Measurements from ENCODE around the gene PLK3. TPM values are rescaled to one million over a fixed set of nuclear protein-coding genes. Genes with fewer than 3 reads are reported as not detected.
A peak's percentile ranks its signal among the peaks of the same experiment; 100 is the strongest.

The PLK3 gene
- total RNA-seq, 2 donors from 2014 or later = 3.3 to 9.0 TPM

- peaks cover 23% of the 10 kb centered on the region for H3K27me3 Mint-ChIP-seq (ENCODE audit: insufficient read depth)
- no peaks in the 10 kb centered on the region for H3K4me1 Mint-ChIP-seq
- Histone ChIP-seq H3K36me3 (ENCODE audit: control insufficient read depth, insufficient read depth, low read length) (no peaks in the 10 kb centered on the region), H3K4me1 (ENCODE audit: control insufficient read depth, insufficient read depth, low read length) (no peaks in the 10 kb centered on the region), H3K9me3 (ENCODE audit: control insufficient read depth, low read length) (no peaks in the 10 kb centered on the region), H3K9ac (ENCODE audit: extremely low read depth, low read length, poor library complexity, severe bottlenecking) (peak overlapping the region; percentile 35), H3K27me3 (ENCODE audit: control insufficient read depth, insufficient read depth, low read length, poor library complexity, severe bottlenecking) (peaks cover 7% of the 10 kb centered on the region), H3K27ac (ENCODE audit: low read depth, low read length) (no peak overlapping the region), H3K4me3 (ENCODE audit: low read length) (peak overlapping the region; percentile 82)
- H3K36me3 Mint-ChIP-seq (ENCODE audit: low read depth) = peaks cover 4% of the 10 kb centered on the region
- 72 to 73% methylated on average over 12 to 16 of the region's 16 CpGs for WGBS, 2 experiments (ENCODE audit: insufficient coverage in 1 of 2, insufficient read length in 1 of 2)
- DNase-seq = no peak
- no peak for TF ChIP-seq CTCF (conservative IDR thresholded peaks at IDR 0.05)
- no peak overlapping the region for H3K27ac Mint-ChIP-seq
- no peaks in the 10 kb centered on the region for H3K9me3 Mint-ChIP-seq
- peak overlapping the region; percentile 68 for H3K4me3 Mint-ChIP-seq
These were observed 42.3 kb downstream of the PLK3 start for GRCh38 chr1:44842486-44842861.

- peak; percentile 94 for DNase-seq
- Histone ChIP-seq H3K27me3 (ENCODE audit: control insufficient read depth, insufficient read depth, low read length, poor library complexity, severe bottlenecking) (peaks cover 7% of the 10 kb centered on the region), H3K9me3 (ENCODE audit: control insufficient read depth, low read length) (no peaks in the 10 kb centered on the region), H3K36me3 (ENCODE audit: control insufficient read depth, insufficient read depth, low read length) (no peaks in the 10 kb centered on the region), H3K27ac (ENCODE audit: low read depth, low read length) (no peak within 1 kb of the TSS), H3K9ac (ENCODE audit: extremely low read depth, low read length, poor library complexity, severe bottlenecking) (peak within 1 kb of the TSS; percentile 35), H3K4me3 (ENCODE audit: low read length) (peak within 1 kb of the TSS; percentile 82), H3K4me1 (ENCODE audit: control insufficient read depth, insufficient read depth, low read length) (no peaks in the 10 kb centered on the region)
- Mint-ChIP-seq H3K4me3 (peak within 1 kb of the TSS; percentile 68), H3K9me3 (no peaks in the 10 kb centered on the region), H3K27ac (no peak within 1 kb of the TSS), H3K36me3 (ENCODE audit: low read depth) (peaks cover 4% of the 10 kb centered on the region), H3K4me1 (no peaks in the 10 kb centered on the region), H3K27me3 (ENCODE audit: insufficient read depth) (peaks cover 23% of the 10 kb centered on the region)
- no peak for TF ChIP-seq CTCF (conservative IDR thresholded peaks at IDR 0.05)
- 3 to 4% methylated on average over 11 to 72 of the region's 72 CpGs for WGBS, 2 experiments (ENCODE audit: insufficient coverage in 1 of 2, insufficient read length in 1 of 2)
These were observed 42.9 kb downstream of the PLK3 start, which contains the start of gene PTCH2 for GRCh38 chr1:44842862-44843655. Gene PTCH2, minus strand, starts transcription at chr1:44843253. Its CDS starts 321 bp downstream, at chr1:44842932.

GRCh38 chr1:44846985-44847384, 46.8 kb downstream of the PLK3 start:
- no peak for TF ChIP-seq CTCF (conservative IDR thresholded peaks at IDR 0.05)
- no peak overlapping the region for H3K4me3 Mint-ChIP-seq
- H3K27ac Mint-ChIP-seq = no peak overlapping the region
- WGBS, 2 experiments (ENCODE audit: insufficient coverage in 1 of 2, insufficient read length in 1 of 2) = 60 to 100% methylated on average over 1 of the region's 1 CpG
- H3K27me3 Mint-ChIP-seq (ENCODE audit: insufficient read depth) = peaks cover 13% of the 10 kb centered on the region
- Histone ChIP-seq H3K4me1 (ENCODE audit: control insufficient read depth, insufficient read depth, low read length) (peaks cover 12% of the 10 kb centered on the region), H3K9me3 (ENCODE audit: control insufficient read depth, low read length) (no peaks in the 10 kb centered on the region), H3K27ac (ENCODE audit: low read depth, low read length) (no peak overlapping the region), H3K9ac (ENCODE audit: extremely low read depth, low read length, poor library complexity, severe bottlenecking) (no peak overlapping the region), H3K36me3 (ENCODE audit: control insufficient read depth, insufficient read depth, low read length) (no peaks in the 10 kb centered on the region), H3K27me3 (ENCODE audit: control insufficient read depth, insufficient read depth, low read length, poor library complexity, severe bottlenecking) (peaks cover 7% of the 10 kb centered on the region), H3K4me3 (ENCODE audit: low read length) (no peak overlapping the region)
- no peak for DNase-seq
- no peaks in the 10 kb centered on the region for H3K9me3 Mint-ChIP-seq
- H3K36me3 Mint-ChIP-seq (ENCODE audit: low read depth) = no peaks in the 10 kb centered on the region
- peaks cover 17% of the 10 kb centered on the region for H3K4me1 Mint-ChIP-seq
